ENCODE data around the gene PAQR5.

DNA sequence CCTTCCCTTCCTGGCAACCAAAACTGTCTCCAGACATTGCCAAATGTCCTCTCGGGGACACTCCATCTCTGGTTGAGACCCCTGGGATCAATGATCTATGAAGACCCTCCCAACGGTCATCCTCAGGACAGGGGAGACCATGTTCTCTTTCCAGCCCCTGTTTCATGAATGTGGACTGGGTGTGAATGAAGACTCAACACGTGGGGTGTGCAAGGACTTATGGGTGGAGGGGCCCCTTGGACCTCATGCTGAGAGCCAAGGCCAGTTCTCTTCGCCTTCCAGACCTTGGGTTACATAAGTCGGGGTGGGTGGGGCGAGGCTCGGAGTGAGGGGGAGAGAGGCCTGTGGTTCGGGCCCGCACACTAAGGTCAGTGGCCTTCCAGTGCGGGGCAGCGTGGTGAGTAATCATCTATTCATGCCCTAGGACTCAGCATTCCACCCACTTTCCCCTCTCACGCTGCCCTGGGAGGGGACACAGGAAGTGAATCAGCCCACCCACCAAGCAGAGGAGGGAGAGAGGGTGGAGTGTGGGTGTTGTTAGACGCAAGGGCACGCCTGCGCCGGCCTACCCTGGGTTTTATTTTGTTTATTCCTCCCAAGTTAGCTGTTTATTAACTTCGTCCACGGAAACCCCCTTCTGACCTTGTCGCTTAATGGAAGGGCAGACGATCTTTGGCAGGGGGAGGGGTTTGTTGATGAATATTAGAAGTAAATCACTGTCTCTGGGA lies 6.7 kb downstream of the PAQR5 start:
- no peak for TF ChIP-seq EP300 (IDR thresholded peaks at IDR 0.05)
- TF ChIP-seq, protein P1, sequence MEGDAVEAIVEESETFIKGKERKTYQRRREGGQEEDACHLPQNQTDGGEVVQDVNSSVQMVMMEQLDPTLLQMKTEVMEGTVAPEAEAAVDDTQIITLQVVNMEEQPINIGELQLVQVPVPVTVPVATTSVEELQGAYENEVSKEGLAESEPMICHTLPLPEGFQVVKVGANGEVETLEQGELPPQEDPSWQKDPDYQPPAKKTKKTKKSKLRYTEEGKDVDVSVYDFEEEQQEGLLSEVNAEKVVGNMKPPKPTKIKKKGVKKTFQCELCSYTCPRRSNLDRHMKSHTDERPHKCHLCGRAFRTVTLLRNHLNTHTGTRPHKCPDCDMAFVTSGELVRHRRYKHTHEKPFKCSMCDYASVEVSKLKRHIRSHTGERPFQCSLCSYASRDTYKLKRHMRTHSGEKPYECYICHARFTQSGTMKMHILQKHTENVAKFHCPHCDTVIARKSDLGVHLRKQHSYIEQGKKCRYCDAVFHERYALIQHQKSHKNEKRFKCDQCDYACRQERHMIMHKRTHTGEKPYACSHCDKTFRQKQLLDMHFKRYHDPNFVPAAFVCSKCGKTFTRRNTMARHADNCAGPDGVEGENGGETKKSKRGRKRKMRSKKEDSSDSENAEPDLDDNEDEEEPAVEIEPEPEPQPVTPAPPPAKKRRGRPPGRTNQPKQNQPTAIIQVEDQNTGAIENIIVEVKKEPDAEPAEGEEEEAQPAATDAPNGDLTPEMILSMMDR (IDR thresholded peaks at IDR 0.05), result no peak
- no peak for TF ChIP-seq POLR2A (IDR thresholded peaks at IDR 0.05)
